ENCODE results near the gene HMCES. TPM values are rescaled to one million over a fixed set of nuclear protein-coding genes. Genes with fewer than 3 reads are reported as not detected.

HMCES gene
- total and polyA plus RNA-seq, 2 donors: 33.2 to 59.4 TPM

DNA sequence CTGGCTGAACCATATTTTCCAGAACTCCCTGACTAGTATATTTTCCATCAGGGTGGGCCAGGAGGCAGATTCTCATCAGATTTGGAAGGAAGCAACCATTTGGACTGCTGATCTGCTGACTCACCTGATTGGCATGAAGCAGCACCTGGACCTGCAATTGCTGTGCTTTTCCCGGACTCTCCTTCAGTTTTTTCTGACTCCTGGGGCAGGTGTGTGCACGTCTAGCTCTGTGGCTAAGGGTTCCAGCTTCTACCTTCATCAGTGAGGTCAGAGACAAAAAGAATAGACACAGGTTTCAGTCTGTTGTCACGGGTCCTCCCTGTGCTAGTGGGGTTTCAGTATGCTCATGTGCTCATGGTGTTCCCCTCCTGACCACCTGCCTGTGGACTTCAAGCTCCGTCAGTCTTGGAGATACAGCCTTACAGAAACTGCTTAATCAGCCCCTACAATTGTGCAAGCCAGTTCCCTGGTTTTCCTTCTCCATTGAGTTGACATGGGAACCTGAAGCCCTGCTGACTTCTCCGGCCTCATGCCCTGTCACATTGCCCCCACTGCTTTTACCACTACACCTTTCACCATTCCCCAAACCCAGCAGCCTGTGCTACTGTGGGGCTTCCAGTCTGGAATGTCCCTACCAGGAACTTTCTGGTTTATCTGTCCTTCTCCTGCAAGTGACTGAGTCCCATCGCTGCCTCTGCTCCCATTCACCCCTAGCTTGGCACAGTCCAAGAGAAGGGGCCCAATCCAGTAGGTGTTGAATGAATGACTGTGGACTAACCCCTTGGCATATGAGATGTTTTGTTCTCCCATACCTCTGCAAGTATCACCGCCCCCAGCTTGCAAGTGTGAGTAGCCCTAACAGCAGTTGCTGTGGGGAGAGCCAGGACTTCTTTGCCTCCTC, 31.7 kb downstream of the HMCES start:
- Histone ChIP-seq H3K4me3 (ENCODE audit: low read length in 2 of 2) (no peak overlapping the region), H3K27ac (ENCODE audit: low read depth in 1 of 2, low read length in 1 of 2) (peak overlapping the region; percentile 79 to 81), H3K36me3 (ENCODE audit: control insufficient read depth in 2 of 2, insufficient read depth in 2 of 2, low read length in 1 of 2) (peaks cover 11 to 15% of the 10 kb centered on the region in 2 donors), H3K4me1 (ENCODE audit: control insufficient read depth in 2 of 2, insufficient read depth in 2 of 2, low read length in 2 of 2) (peaks cover 0 to 40% of the 10 kb centered on the region in 2 donors), H3K9me3 (ENCODE audit: control insufficient read depth in 2 of 2, insufficient read depth in 1 of 2, low read length in 1 of 2) (no peaks in the 10 kb centered on the region), H3K27me3 (ENCODE audit: control insufficient read depth in 2 of 2, insufficient read depth in 1 of 2, low read length in 1 of 2) (no peaks in the 10 kb centered on the region)
- DNase-seq (ENCODE audit: low read depth in 6 of 9, low spot score in 9 of 9): no peak
- WGBS: 91% methylated on average over 7 of the region's 7 CpGs

DNA sequence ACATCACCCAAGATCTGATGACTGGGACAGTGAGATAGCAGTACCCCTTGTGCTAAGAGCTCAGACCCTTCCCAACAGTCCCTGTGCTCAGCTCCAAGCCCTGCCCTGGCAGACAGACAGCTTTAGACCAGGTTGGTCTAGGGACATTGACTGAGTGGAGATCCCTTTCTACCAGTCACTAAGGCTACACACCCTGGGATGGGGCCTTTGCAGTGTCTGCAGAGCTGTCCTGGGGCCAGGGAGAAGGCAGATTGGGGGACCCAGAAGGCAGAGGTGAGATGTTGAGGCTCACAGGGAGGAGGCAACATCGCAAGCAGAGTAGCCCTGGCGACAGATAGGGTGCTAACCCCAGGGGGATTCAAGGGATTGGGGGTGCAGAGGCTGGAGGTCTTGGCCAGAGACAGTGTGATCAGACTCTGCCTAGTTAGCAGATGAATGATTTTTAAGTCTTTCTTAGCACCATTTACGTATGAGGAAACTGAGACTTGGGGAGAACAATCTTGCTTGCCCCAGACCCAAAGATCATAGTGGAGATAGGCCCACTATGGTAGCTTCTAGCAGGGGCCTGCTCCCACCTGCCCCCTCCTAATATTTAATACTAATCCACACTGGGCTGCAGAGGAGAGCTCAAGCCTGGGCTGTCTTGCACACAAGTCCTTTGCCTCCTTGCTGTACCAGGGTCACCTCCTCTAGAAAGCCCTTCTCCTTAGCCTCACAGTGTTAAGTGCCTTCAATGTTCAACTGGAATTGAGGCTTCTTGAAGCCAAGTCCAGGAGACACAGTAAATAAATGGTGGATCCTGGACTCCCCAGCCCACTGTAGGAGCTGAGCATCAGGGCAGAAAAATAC, 32.6 kb downstream of the HMCES start:
- Histone ChIP-seq H3K27ac (ENCODE audit: low read depth in 1 of 2, low read length in 1 of 2) (peak overlapping the region; percentile 81 to 86), H3K27me3 (ENCODE audit: control insufficient read depth in 2 of 2, insufficient read depth in 1 of 2, low read length in 1 of 2) (no peaks in the 10 kb centered on the region), H3K4me3 (ENCODE audit: low read length in 2 of 2) (peak overlapping the region in 1 of 2 donors; percentile 9), H3K9me3 (ENCODE audit: control insufficient read depth in 2 of 2, insufficient read depth in 1 of 2, low read length in 1 of 2) (no peaks in the 10 kb centered on the region), H3K4me1 (ENCODE audit: control insufficient read depth in 2 of 2, insufficient read depth in 2 of 2, low read length in 2 of 2) (peaks cover 0 to 32% of the 10 kb centered on the region in 2 donors), H3K36me3 (ENCODE audit: control insufficient read depth in 2 of 2, insufficient read depth in 2 of 2, low read length in 1 of 2) (peaks cover 3 to 10% of the 10 kb centered on the region in 2 donors)
- WGBS: 95% methylated on average over 3 of the region's 3 CpGs
- DNase-seq (ENCODE audit: low read depth in 6 of 9, low spot score in 9 of 9): no peak

DNA sequence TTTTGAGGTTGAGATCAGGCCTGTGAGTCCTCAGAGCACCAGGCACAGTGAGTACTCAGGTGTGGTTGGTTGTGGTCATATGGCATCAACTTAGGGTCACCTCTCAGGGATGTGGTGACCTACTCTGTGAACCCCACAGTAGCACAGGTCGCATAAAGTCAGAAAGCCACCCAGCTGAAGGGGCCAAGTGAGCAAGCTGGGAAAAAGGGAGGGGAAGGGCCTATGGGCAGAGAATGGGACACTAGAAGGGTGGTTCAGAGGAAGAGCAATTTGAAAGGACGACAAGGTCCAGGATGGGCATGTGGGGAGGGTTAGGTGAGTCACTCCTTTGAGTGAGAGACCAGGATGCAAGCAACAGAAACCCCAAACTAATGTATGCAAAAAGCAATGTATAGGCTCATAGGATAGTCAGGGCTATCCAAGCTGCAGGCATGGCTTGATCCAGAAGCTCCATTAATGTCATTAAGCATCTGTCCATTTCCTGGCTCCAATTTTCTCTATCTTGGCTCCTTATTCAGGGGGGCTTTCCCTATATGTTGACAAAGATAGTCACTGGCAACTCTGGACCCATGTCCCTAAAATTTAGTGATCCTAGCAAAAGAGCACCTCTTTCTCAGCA, 33.5 kb downstream of the HMCES start:
- Histone ChIP-seq H3K9me3 (ENCODE audit: control insufficient read depth in 2 of 2, insufficient read depth in 1 of 2, low read length in 1 of 2) (no peaks in the 10 kb centered on the region), H3K36me3 (ENCODE audit: control insufficient read depth in 2 of 2, insufficient read depth in 2 of 2, low read length in 1 of 2) (peaks cover 3 to 5% of the 10 kb centered on the region in 2 donors), H3K4me3 (ENCODE audit: low read length in 2 of 2) (peak overlapping the region in 1 of 2 donors; percentile 16), H3K27me3 (ENCODE audit: control insufficient read depth in 2 of 2, insufficient read depth in 1 of 2, low read length in 1 of 2) (no peaks in the 10 kb centered on the region), H3K27ac (ENCODE audit: low read depth in 1 of 2, low read length in 1 of 2) (peak overlapping the region; percentile 77 to 86), H3K4me1 (ENCODE audit: control insufficient read depth in 2 of 2, insufficient read depth in 2 of 2, low read length in 2 of 2) (peaks cover 2 to 35% of the 10 kb centered on the region in 2 donors)
- WGBS: 93% methylated on average over 2 of the region's 2 CpGs
- no peak for DNase-seq (ENCODE audit: low read depth in 6 of 9, low spot score in 9 of 9)

DNA sequence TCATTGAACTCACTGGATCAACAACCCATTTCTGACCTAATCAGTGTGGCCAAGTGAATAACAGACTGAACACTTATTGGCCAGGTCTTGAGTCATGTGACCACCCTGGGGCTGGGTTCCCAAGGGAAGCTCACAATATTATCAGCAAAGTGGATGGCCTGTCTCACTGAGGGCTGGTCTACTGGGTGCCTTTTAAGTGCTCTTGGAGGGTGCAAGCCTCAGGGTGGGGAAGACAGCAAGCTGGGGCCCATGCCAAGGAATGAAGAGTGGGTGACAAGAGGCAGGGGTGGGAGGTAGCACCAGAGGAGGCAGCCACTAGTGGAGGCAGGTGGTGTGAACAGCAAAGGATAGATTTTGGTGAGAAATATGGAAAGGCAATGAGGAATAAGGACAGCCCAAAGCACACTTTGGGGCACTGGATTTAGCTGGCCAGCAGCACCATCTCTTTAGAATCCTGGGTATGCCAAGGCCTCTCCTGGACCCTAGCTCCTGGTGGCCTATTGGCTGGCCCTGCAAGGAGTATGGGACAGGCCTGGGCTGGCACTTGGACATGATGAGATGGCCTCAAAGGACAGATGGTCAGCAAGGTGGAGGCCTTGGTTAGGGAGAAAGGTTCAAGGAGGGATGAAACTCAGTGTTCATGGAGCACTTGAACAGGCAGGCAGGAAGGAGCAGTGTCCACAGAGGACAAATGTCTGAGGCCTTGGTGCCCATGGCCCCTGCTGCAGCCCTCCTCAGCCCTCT, 34.2 kb downstream of the HMCES start:
- Histone ChIP-seq H3K9me3 (ENCODE audit: control insufficient read depth in 2 of 2, insufficient read depth in 1 of 2, low read length in 1 of 2) (no peaks in the 10 kb centered on the region), H3K4me3 (ENCODE audit: low read length in 2 of 2) (peak overlapping the region in 1 of 2 donors; percentile 97), H3K27me3 (ENCODE audit: control insufficient read depth in 2 of 2, insufficient read depth in 1 of 2, low read length in 1 of 2) (no peaks in the 10 kb centered on the region), H3K36me3 (ENCODE audit: control insufficient read depth in 2 of 2, insufficient read depth in 2 of 2, low read length in 1 of 2) (peaks cover 3 to 5% of the 10 kb centered on the region in 2 donors), H3K4me1 (ENCODE audit: control insufficient read depth in 2 of 2, insufficient read depth in 2 of 2, low read length in 2 of 2) (peaks cover 9 to 43% of the 10 kb centered on the region in 2 donors), H3K27ac (ENCODE audit: low read depth in 1 of 2, low read length in 1 of 2) (peak overlapping the region in 1 of 2 donors; percentile 86)
- DNase-seq (ENCODE audit: low read depth in 6 of 9, low spot score in 9 of 9): peak in 1 of 9 donors; percentile 34

DNA sequence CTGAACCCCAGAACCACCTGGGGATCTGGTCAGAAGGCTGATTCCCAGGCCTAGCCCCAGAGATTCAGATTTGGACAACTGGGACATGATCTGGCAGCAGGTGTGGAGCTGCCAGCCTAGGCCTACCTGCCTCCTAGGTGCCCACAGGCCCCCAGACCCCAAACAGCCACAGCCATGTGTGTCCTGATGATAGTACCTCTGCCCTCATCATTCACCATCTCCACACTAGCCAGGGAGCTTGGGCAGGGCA, 34.7 kb downstream of the HMCES start:
- H3K27me3 ChIP-seq (ENCODE audit: control insufficient read depth in 2 of 2, insufficient read depth in 1 of 2, low read length in 1 of 2): no peaks in the 10 kb centered on the region
- H3K27ac ChIP-seq (ENCODE audit: low read depth in 1 of 2, low read length in 1 of 2): peak overlapping the region in 1 of 2 donors; percentile 86
- no peak for DNase-seq (ENCODE audit: low read depth in 6 of 9, low spot score in 9 of 9)
- H3K9me3 ChIP-seq (ENCODE audit: control insufficient read depth in 2 of 2, insufficient read depth in 1 of 2, low read length in 1 of 2): no peaks in the 10 kb centered on the region
- H3K4me3 ChIP-seq (ENCODE audit: low read length in 2 of 2): peak overlapping the region; percentile 81 to 97
- peaks cover 14 to 47% of the 10 kb centered on the region in 2 donors for H3K4me1 ChIP-seq (ENCODE audit: control insufficient read depth in 2 of 2, insufficient read depth in 2 of 2, low read length in 2 of 2)
- peaks cover 3 to 5% of the 10 kb centered on the region in 2 donors for H3K36me3 ChIP-seq (ENCODE audit: control insufficient read depth in 2 of 2, insufficient read depth in 2 of 2, low read length in 1 of 2)

DNA sequence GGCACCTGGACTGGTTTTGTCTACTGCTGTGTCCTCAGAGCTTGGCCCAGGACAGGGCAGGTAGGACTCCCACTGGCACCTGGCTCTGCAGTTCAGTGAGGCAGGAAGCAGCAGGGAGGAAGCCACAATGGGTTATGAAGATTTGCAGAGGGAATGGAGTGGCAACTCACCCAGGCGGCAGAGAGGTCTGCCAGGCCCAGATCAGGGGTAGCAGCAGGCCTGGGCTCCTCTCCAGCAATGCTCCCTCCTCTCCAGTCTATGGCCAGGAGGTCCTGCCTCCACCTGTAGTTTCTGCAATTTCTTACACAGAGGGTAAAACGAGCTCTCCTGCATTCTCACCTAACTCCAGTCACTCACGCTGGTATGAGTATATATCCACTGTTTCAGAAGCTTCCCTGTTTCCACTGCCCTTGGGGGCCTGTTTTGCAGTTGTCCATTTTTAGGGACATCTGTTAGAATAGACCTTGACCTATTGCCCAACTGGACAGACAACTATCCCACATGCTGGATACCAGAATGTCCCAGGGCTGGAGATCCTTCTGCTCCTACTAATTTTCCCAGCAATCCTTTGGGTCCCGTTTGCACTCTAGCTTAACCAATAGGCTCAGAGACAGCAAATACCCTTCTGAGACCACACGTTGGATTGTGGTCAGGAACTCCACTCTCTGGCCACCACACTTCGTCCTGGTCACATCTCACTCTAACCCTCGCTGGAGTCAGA, 35.2 kb downstream of the HMCES start:
- 37% methylated on average over 7 of the region's 7 CpGs for WGBS
- DNase-seq (ENCODE audit: low read depth in 6 of 9, low spot score in 9 of 9): peak in 1 of 9 donors; percentile 59
- H3K4me1 ChIP-seq (ENCODE audit: control insufficient read depth in 2 of 2, insufficient read depth in 2 of 2, low read length in 2 of 2): peaks cover 14 to 47% of the 10 kb centered on the region in 2 donors
- H3K9me3 ChIP-seq (ENCODE audit: control insufficient read depth in 2 of 2, insufficient read depth in 1 of 2, low read length in 1 of 2): no peaks in the 10 kb centered on the region
- H3K36me3 ChIP-seq (ENCODE audit: control insufficient read depth in 2 of 2, insufficient read depth in 2 of 2, low read length in 1 of 2): peaks cover 3 to 5% of the 10 kb centered on the region in 2 donors
- H3K27ac ChIP-seq (ENCODE audit: low read depth in 1 of 2, low read length in 1 of 2): peak overlapping the region; percentile 86 to 94
- H3K4me3 ChIP-seq (ENCODE audit: low read length in 2 of 2): peak overlapping the region; percentile 81 to 97
- H3K27me3 ChIP-seq (ENCODE audit: control insufficient read depth in 2 of 2, insufficient read depth in 1 of 2, low read length in 1 of 2): no peaks in the 10 kb centered on the region

DNA sequence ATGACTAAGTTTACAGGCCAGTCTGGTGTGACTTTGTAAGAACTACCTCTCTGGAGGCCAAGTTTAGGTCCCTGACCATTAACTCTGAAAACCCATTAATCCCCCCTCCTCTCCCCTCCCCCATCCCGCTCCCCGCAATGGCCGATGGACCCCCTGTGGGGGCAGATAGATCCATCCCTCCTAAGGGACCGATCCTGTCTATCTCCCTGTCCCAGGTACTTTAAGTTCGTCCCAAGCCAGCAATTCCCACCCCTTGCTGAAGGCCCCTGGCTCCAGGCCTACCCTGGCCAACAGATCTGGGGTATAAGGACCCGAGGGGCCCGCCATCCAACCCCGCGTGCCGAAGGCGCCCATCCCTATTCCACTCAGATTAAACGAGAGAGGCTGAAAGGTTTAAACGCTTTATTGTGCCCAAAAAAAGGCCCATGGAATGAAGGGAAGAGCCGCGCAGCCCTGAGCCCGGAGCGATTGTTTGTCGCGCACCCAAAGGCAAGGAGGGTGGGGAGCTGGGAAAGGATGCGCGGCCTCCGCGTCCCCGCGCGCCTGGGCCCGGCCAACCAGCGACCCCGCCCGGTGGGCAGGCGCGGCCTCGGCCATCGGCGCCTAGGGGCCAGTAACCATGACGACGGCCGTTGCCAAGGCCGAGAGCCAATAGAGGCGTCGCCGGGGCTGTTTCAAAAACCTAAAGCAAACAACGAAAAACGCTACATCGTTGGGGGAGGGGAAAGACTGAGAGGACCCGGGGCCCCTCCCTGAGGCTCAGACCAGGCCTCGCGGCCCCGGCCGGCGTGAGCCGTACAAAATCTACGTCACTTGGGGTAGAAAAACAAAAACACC, 35.9 kb downstream of the HMCES start:
- peak overlapping the region; percentile 81 to 97 for H3K4me3 ChIP-seq (ENCODE audit: low read length in 2 of 2)
- peak in 3 of 9 donors; percentile 57 to 74 (median 57) for DNase-seq (ENCODE audit: low read depth in 6 of 9, low spot score in 9 of 9)
- H3K27me3 ChIP-seq (ENCODE audit: control insufficient read depth in 2 of 2, insufficient read depth in 1 of 2, low read length in 1 of 2): no peaks in the 10 kb centered on the region
- no peaks in the 10 kb centered on the region for H3K9me3 ChIP-seq (ENCODE audit: control insufficient read depth in 2 of 2, insufficient read depth in 1 of 2, low read length in 1 of 2)
- H3K36me3 ChIP-seq (ENCODE audit: control insufficient read depth in 2 of 2, insufficient read depth in 2 of 2, low read length in 1 of 2): peaks cover 3 to 5% of the 10 kb centered on the region in 2 donors
- H3K4me1 ChIP-seq (ENCODE audit: control insufficient read depth in 2 of 2, insufficient read depth in 2 of 2, low read length in 2 of 2): peaks cover 14 to 47% of the 10 kb centered on the region in 2 donors
- H3K27ac ChIP-seq (ENCODE audit: low read depth in 1 of 2, low read length in 1 of 2): peak overlapping the region; percentile 86 to 94
- WGBS: 2% methylated on average over 53 of the region's 53 CpGs
